T-cell (primary cell): ENCODE results near the gene ATP5MC2. TPM values are rescaled to one million over a fixed set of nuclear protein-coding genes. Genes with fewer than 3 reads are reported as not detected.

ENCODE experiments used
- ATAC-seq, 4 experiments: fragments of 200-7000 bp in 3 of 4; fragments of 150-1000 bp in 1 of 4; cut with Tn5 transposase; replicated peaks in 1 of 4; 1 replicate in 3 of 4; 2 replicates in 1 of 4; pipeline ENCODE4 v1.10.0; 2021; ENCODE audit warnings: moderate library complexity in 3 of 4, mild to moderate bottlenecking in 2 of 4, moderate number of reproducible peaks in 1 of 4
- CTCF ChIA-PET, 2 donors: fragments of 300-600 bp; sonication (Branson Sonifier 250); formaldehyde crosslinking; loops; one replicate each; lab custom pipeline; 2022; ENCODE audit warnings: antibody characterized with exemption in 2 of 2; lab: Charles Lee
- POLR2A ChIA-PET, 2 donors: fragments of 300-600 bp; sonication (Branson Sonifier 250); formaldehyde crosslinking; loops; one replicate each; lab custom pipeline; 2022; ENCODE audit warnings: antibody characterized with exemption in 2 of 2; lab: Charles Lee
- DNase-seq, 35 experiments: peaks; one replicate each; pipeline versions ENCODE4 v3.0.0 to v3.0.0-alpha.2; 2013 to 2023
- H3K27ac ChIP-seq: one replicate; pipeline ENCODE4 v1.5.1; 2013; ENCODE audit warnings: low read length
- H3K27me3 ChIP-seq, 2 experiments: replicated peaks in 1 of 2; 1 replicate in 1 of 2; 2 replicates in 1 of 2; pipeline versions ENCODE4 v1.6.1 to v1.7.0; 2013; ENCODE audit warnings: low read length in 1 of 2, mixed read lengths in 1 of 2; ENCODE audit not compliant: control insufficient read depth in 2 of 2, insufficient read depth in 2 of 2; ENCODE audit errors: extremely low read depth in 1 of 2
- H3K36me3 ChIP-seq, 2 donors: 1 replicate in 1 of 2; 2 replicates in 1 of 2; pipeline versions ENCODE4 v1.6.1 to v1.7.0; 2013; ENCODE audit warnings: low read length in 1 of 2; ENCODE audit not compliant: control insufficient read depth in 2 of 2, insufficient read depth in 1 of 2; ENCODE audit errors: extremely low read depth in 1 of 2
- H3K4me1 ChIP-seq, 2 experiments: 1 replicate in 1 of 2; 2 replicates in 1 of 2; pipeline versions ENCODE4 v1.6.1 to v1.7.0; 2013; ENCODE audit warnings: low read length in 2 of 2, mixed read lengths in 1 of 2; ENCODE audit not compliant: insufficient read depth in 2 of 2, control insufficient read depth in 1 of 2; ENCODE audit errors: extremely low read depth in 1 of 2
- H3K4me3 ChIP-seq, 2 donors: 1 replicate in 1 of 2; 2 replicates in 1 of 2; pipeline versions ENCODE4 v1.5.1 to v1.7.0; 2013; ENCODE audit warnings: mild to moderate bottlenecking in 2 of 2, low read length in 1 of 2, moderate library complexity in 1 of 2; ENCODE audit not compliant: control insufficient read depth in 1 of 2; ENCODE audit errors: extremely low read depth in 1 of 2
- H3K9me3 ChIP-seq: 2 replicates; pipeline ENCODE4 v1.7.0; 2013
- H3K27ac Mint-ChIP-seq, 2 donors: one replicate each; pipeline ENCODE4 v1.8.0; 2020 to 2021; ENCODE audit warnings: mild to moderate bottlenecking in 2 of 2, mixed read lengths in 2 of 2
- H3K27me3 Mint-ChIP-seq, 2 donors: one replicate each; pipeline ENCODE4 v1.8.0; 2021 to 2022; ENCODE audit warnings: mixed read lengths in 2 of 2
- H3K36me3 Mint-ChIP-seq: one replicate; pipeline ENCODE4 v1.8.0; 2021; ENCODE audit warnings: mixed read lengths
- H3K4me1 Mint-ChIP-seq, 3 donors: one replicate each; pipeline ENCODE4 v1.8.0; 2020 to 2022; ENCODE audit warnings: mixed read lengths in 3 of 3, mild to moderate bottlenecking in 1 of 3
- H3K4me3 Mint-ChIP-seq, 3 donors: one replicate each; pipeline ENCODE4 v1.8.0; 2020 to 2022; ENCODE audit warnings: mild to moderate bottlenecking in 3 of 3, mixed read lengths in 3 of 3, moderate library complexity in 3 of 3
- H3K9me3 Mint-ChIP-seq, 3 donors: one replicate each; pipeline ENCODE4 v1.8.0; 2020 to 2022; ENCODE audit warnings: mixed read lengths in 3 of 3
- WGBS: methylation state at CpG from one replicate; pipeline ENCODE4 v1.1.5; 2013; ENCODE audit warnings: missing lambda C conversion rate; ENCODE audit not compliant: insufficient coverage; 5-methylcytosine and 5-hydroxymethylcytosine counted together
- total RNA-seq, 35 experiments: library from RNA in 6 of 35; stranded (reverse) in 6 of 35; fragments of 120-200 nt in 1 of 35; gene quantifications; one replicate each; pipeline versions ENCODE4 v1.2.1 to v1.2.4 and lab custom pipeline; 2013 to 2026

The ATP5MC2 gene
- total RNA-seq, 5 donors from 2014 or later (not counting 1 experiment from before 2014, with no cell fraction given): 223 to 283 (median 251) TPM

DNA sequence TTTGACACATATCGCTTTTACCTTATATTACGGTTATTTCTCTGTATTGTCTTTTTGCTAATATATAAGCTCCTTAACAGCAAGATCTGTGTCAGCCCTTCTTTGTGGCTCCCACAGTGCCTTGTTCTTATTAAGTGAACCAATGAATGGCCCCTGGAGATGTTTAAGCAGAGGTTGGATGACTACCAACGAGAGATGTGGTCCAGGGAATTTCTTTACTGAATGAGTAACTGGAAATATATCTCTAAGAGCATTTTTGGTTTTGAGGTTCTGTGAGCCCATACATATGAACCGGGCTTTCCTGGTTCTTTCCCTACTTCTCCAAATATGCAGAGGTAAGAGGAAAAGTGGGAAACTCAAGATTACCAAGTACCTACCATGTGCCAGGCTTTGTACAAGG lies 27.9 kb upstream of the ATP5MC2 start:
- ATAC-seq (no peak), DNase-seq (no peak)
- Mint-ChIP-seq H3K36me3 (no peaks in the 10 kb centered on the region), H3K9me3 (no peaks in the 10 kb centered on the region), H3K4me3 (no peak overlapping the region), H3K27me3 (peaks cover 66 to 78% of the 10 kb centered on the region in 2 donors), H3K4me1 (peaks cover 0 to 6% (median 0%) of the 10 kb centered on the region in 3 donors), H3K27ac (no peak overlapping the region)
- Histone ChIP-seq H3K27ac (no peak overlapping the region), H3K9me3 (no peaks in the 10 kb centered on the region), H3K4me1 (no peaks in the 10 kb centered on the region), H3K4me3 (no peak overlapping the region), H3K36me3 (no peaks in the 10 kb centered on the region), H3K27me3 (peaks cover 23 to 52% of the 10 kb centered on the region in 2 experiments)
- WGBS: no CpG with 5 or more reads among the region's 4 CpGs
- ChIA-PET CTCF (interaction anchor here (0.6 to 4.2 kb wide), 6 partner anchors 40 to 161 kb away, joined by 3 to 71 read pairs (median 6); no protein-coding TSS in a partner anchor), POLR2A (interaction anchor here in 1 of 2 donors (0.6 kb wide), 1 partner anchor 40 kb away, joined by 3 read pairs; no protein-coding TSS in a partner anchor)

GRCh38 chr12:53701518-53702264 lies 25.8 kb upstream of the ATP5MC2 start:
- DNase-seq (peak; percentile 22 to 83 (median 65)), ATAC-seq (peak; percentile 83 to 95 (median 91))
- WGBS: 3% methylated on average over 8 of the region's 8 CpGs
- Mint-ChIP-seq H3K9me3 (no peaks in the 10 kb centered on the region), H3K27ac (no peak overlapping the region), H3K4me3 (no peak overlapping the region), H3K36me3 (no peaks in the 10 kb centered on the region), H3K4me1 (peaks cover 4 to 13% (median 4%) of the 10 kb centered on the region in 3 donors), H3K27me3 (peaks cover 79 to 87% of the 10 kb centered on the region in 2 donors)
- ChIA-PET POLR2A (interaction anchor here in 1 of 2 donors (1.2 kb wide), 1 partner anchor 44 kb away, joined by 5 read pairs; no protein-coding TSS in a partner anchor), CTCF (interaction anchor here (0.6 to 4.2 kb wide), 7 partner anchors 26 to 55 kb away, joined by 3 to 71 read pairs (median 6); partner anchors contain the start of gene ATP5MC2 (in 1 of the 2))
- Histone ChIP-seq H3K4me3 (no peak overlapping the region), H3K27me3 (peaks cover 34 to 61% of the 10 kb centered on the region in 2 experiments), H3K9me3 (no peaks in the 10 kb centered on the region), H3K36me3 (no peaks in the 10 kb centered on the region), H3K4me1 (peaks cover 0 to 7% of the 10 kb centered on the region in 2 experiments), H3K27ac (no peak overlapping the region)

- WGBS: no CpG with 5 or more reads among the region's 6 CpGs
- H3K27ac Mint-ChIP-seq: no peak overlapping the region
Measured at GRCh38 chr12:53700567-53700966, 24.7 kb upstream of the ATP5MC2 start.

DNA sequence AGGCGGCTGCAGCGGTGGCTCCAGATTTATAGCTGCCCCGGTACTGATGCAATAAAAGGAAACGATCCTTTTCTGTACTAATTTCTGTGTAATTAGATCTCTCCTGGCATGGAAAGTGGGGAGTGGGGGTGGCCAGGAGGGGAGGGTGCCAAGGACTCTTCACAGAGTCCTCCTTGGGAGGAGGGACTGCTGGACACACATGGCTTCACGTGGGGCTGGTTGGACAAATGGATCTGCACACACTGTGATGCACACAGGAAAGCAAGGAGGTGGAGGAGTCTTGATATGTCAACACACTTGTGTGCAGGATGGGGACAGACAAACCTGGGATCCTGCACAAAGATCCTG lies 23.8 kb upstream of the ATP5MC2 start:
- POLR2A ChIA-PET: no interaction called here
- H3K27ac Mint-ChIP-seq: no peak overlapping the region
- no peak for ATAC-seq
- peaks cover 22 to 33% (median 22%) of the 10 kb centered on the region in 3 donors for H3K4me1 Mint-ChIP-seq
- Histone ChIP-seq H3K4me3 (no peak overlapping the region), H3K27me3 (peaks cover 34 to 62% of the 10 kb centered on the region in 2 experiments), H3K4me1 (peaks cover 6 to 27% of the 10 kb centered on the region in 2 experiments), H3K9me3 (no peaks in the 10 kb centered on the region), H3K27ac (no peak overlapping the region), H3K36me3 (no peaks in the 10 kb centered on the region)
- no peaks in the 10 kb centered on the region for H3K36me3 Mint-ChIP-seq
- H3K4me3 Mint-ChIP-seq: no peak overlapping the region
- H3K9me3 Mint-ChIP-seq: no peaks in the 10 kb centered on the region
- no CpG with 5 or more reads among the region's 5 CpGs for WGBS
- CTCF ChIA-PET: interaction anchor here (0.6 to 3.4 kb wide), 11 partner anchors 14 to 119 kb away, joined by 3 to 29 read pairs (median 3); partner anchors contain the start of gene ATP5MC2 (in 1 of the 2)
- DNase-seq: no peak
- H3K27me3 Mint-ChIP-seq: peaks cover 87 to 89% of the 10 kb centered on the region in 2 donors

More at GRCh38 chr12:53700567-53700966, 24.7 kb upstream of the ATP5MC2 start:
- Histone ChIP-seq H3K27ac (no peak overlapping the region), H3K4me1 (peaks cover 3 to 18% of the 10 kb centered on the region in 2 experiments), H3K27me3 (peaks cover 34 to 61% of the 10 kb centered on the region in 2 experiments), H3K9me3 (no peaks in the 10 kb centered on the region), H3K4me3 (no peak overlapping the region), H3K36me3 (no peaks in the 10 kb centered on the region)
- ChIA-PET POLR2A (no interaction called here), CTCF (interaction anchor here (0.7 to 3.4 kb wide), 8 partner anchors 15 to 65 kb away, joined by 3 to 29 read pairs (median 6); no protein-coding TSS in a partner anchor)
- DNase-seq (no peak), ATAC-seq (no peak)
- Mint-ChIP-seq H3K4me1 (peaks cover 15 to 24% (median 15%) of the 10 kb centered on the region in 3 donors), H3K27me3 (peaks cover 81 to 87% of the 10 kb centered on the region in 2 donors), H3K4me3 (no peak overlapping the region), H3K9me3 (no peaks in the 10 kb centered on the region), H3K36me3 (no peaks in the 10 kb centered on the region)

- H3K4me1 Mint-ChIP-seq: peaks cover 27 to 39% (median 28%) of the 10 kb centered on the region in 3 donors
- ATAC-seq (no peak), DNase-seq (no peak)
- H3K4me3 Mint-ChIP-seq: no peak overlapping the region
- ChIA-PET CTCF (interaction anchor here (0.6 to 3.4 kb wide), 10 partner anchors 9 to 118 kb away, joined by 3 to 29 read pairs (median 4); partner anchors contain the start of gene ATP5MC2 (in 1 of the 2)), POLR2A (no interaction called here)
- no peak overlapping the region for H3K4me3 ChIP-seq
- no peaks in the 10 kb centered on the region for H3K36me3 Mint-ChIP-seq
- no peak overlapping the region for H3K27ac Mint-ChIP-seq
- H3K9me3 ChIP-seq: no peaks in the 10 kb centered on the region
- H3K27ac ChIP-seq: no peak overlapping the region
- no peaks in the 10 kb centered on the region for H3K36me3 ChIP-seq
- no peaks in the 10 kb centered on the region for H3K9me3 Mint-ChIP-seq
- no CpG with 5 or more reads among the region's 3 CpGs for WGBS
- peaks cover 87 to 91% of the 10 kb centered on the region in 2 donors for H3K27me3 Mint-ChIP-seq
- H3K27me3 ChIP-seq: peaks cover 36 to 65% of the 10 kb centered on the region in 2 experiments
- H3K4me1 ChIP-seq: peaks cover 6 to 29% of the 10 kb centered on the region in 2 experiments
Measured at GRCh38 chr12:53698948-53699677, 23.2 kb upstream of the ATP5MC2 start.
